Stimulated activated CD4-positive, alpha-beta T cell treated with anti-CD3 and anti-CD28 coated beads, Interleukin-1b, Interleukin-23, amount 100 ng/mL, for 24 hours (primary cell): ENCODE results near the gene CORO6.

Source experiments
- DNase-seq, 4 experiments: peaks; one replicate each; pipeline ENCODE4 v3.0.0-alpha.2; 2020; ENCODE audit warnings: low read depth in 4 of 4, low spot score in 1 of 4

The CORO6 gene

GRCh38 chr17:29578626-29579485 lies 43.9 kb downstream of the CORO6 start:
- DNase-seq = no peak

GRCh38 chr17:29577385-29578211 lies 45.1 kb downstream of the CORO6 start:
- no peak for DNase-seq

- DNase-seq = no peak
These were observed 45.7 kb downstream of the CORO6 start for GRCh38 chr17:29577001-29577370.

GRCh38 chr17:29576214-29577000 lies 46.3 kb downstream of the CORO6 start:
- DNase-seq = no peak

GRCh38 chr17:29575511-29576213 lies 47.0 kb downstream of the CORO6 start:
- DNase-seq = no peak

GRCh38 chr17:29574732-29575510 lies 47.8 kb downstream of the CORO6 start:
- no peak for DNase-seq

- DNase-seq = no peak
These were observed 48.6 kb downstream of the CORO6 start for GRCh38 chr17:29573871-29574731.

GRCh38 chr17:29573558-29573869 lies 49.2 kb downstream of the CORO6 start:
- DNase-seq = no peak

- DNase-seq = no peak
These were observed 49.8 kb downstream of the CORO6 start for GRCh38 chr17:29572691-29573557.

GRCh38 chr17:29571883-29572681 lies 50.6 kb downstream of the CORO6 start:
- no peak for DNase-seq

GRCh38 chr17:29571486-29571882 lies 51.2 kb downstream of the CORO6 start:
- no peak for DNase-seq

GRCh38 chr17:29570521-29570920 lies 52.2 kb downstream of the CORO6 start:
- no peak for DNase-seq

GRCh38 chr17:29569245-29569950 lies 53.3 kb downstream of the CORO6 start:
- no peak for DNase-seq

GRCh38 chr17:29568331-29569244 lies 54.1 kb downstream of the CORO6 start, which contains the start of gene TP53I13:
TSS of gene TP53I13 (plus strand) at chr17:29568701. CDS start at chr17:29568759, 58 bp downstream.
- DNase-seq = peak in 3 of 4 experiments; percentile 71 to 91 (median 87)

GRCh38 chr17:29567554-29568330 lies 55.0 kb downstream of the CORO6 start:
- peak in 2 of 4 experiments; percentile 66 to 71 for DNase-seq
